NCI-H2196 treated with DMSO at 0.1 percent for 48 hours (cell line): ENCODE data around the gene ABCC10.
"Not testable (repeated sequence)": the region's sequence is repeated elsewhere in the genome, so short reads cannot be mapped to it uniquely, and the experiment has no call there.

Source experiments
- DNase-seq: peaks from one replicate; lab custom pipeline; 2025; ENCODE audit not compliant: unreplicated experiment; lab: John Stamatoyannopoulos, UW

The ABCC10 gene

GRCh38 chr6:43407296-43407695 lies 20.0 kb upstream of the ABCC10 start:
- no peak for DNase-seq

- DNase-seq, result no peak
Observed at GRCh38 chr6:43408259-43408658, 19.1 kb upstream of the ABCC10 start.

GRCh38 chr6:43410776-43411175 lies 16.6 kb upstream of the ABCC10 start:
- not testable (repeated sequence) for DNase-seq

GRCh38 chr6:43412541-43412940 lies 14.8 kb upstream of the ABCC10 start:
- DNase-seq, result no peak

- DNase-seq, result no peak
Observed at GRCh38 chr6:43413002-43413401, 14.3 kb upstream of the ABCC10 start.

- not testable (repeated sequence) for DNase-seq
Observed at GRCh38 chr6:43415275-43415674, 12.1 kb upstream of the ABCC10 start.

GRCh38 chr6:43416935-43417334 lies 10.4 kb upstream of the ABCC10 start:
- DNase-seq, result no peak

GRCh38 chr6:43420012-43420709 lies 7.2 kb upstream of the ABCC10 start:
- DNase-seq, result no peak

- no peak for DNase-seq
Observed at GRCh38 chr6:43421831-43422230, 5.5 kb upstream of the ABCC10 start.

- not testable (repeated sequence) for DNase-seq
Observed at GRCh38 chr6:43425083-43425482, 2.3 kb upstream of the ABCC10 start.

GRCh38 chr6:43426928-43427405 lies 374 bp upstream of the ABCC10 start:
- DNase-seq, result no peak

GRCh38 chr6:43428112-43428570 lies 800 bp downstream of the ABCC10 start:
- no peak for DNase-seq

GRCh38 chr6:43428874-43429273 lies 1.5 kb downstream of the ABCC10 start:
- no peak for DNase-seq

- DNase-seq, result no peak
Observed at GRCh38 chr6:43432009-43432945, 4.9 kb downstream of the ABCC10 start.

GRCh38 chr6:43433148-43433547 lies 5.8 kb downstream of the ABCC10 start:
- no peak for DNase-seq

- DNase-seq, result no peak
Observed at GRCh38 chr6:43434001-43434840, 6.9 kb downstream of the ABCC10 start.

GRCh38 chr6:43434943-43435342 lies 7.6 kb downstream of the ABCC10 start:
- no peak for DNase-seq

GRCh38 chr6:43435682-43436437 lies 8.5 kb downstream of the ABCC10 start:
- no peak for DNase-seq

GRCh38 chr6:43436577-43437282 lies 9.4 kb downstream of the ABCC10 start:
- no peak for DNase-seq

GRCh38 chr6:43437700-43438099 lies 10.4 kb downstream of the ABCC10 start:
- no peak for DNase-seq
